ENCODE measurements around the gene UBE4B.
"Not testable (repeated sequence)": the region's sequence is repeated elsewhere in the genome, so short reads cannot be mapped to it uniquely, and the experiment has no call there.

UBE4B gene

DNA sequence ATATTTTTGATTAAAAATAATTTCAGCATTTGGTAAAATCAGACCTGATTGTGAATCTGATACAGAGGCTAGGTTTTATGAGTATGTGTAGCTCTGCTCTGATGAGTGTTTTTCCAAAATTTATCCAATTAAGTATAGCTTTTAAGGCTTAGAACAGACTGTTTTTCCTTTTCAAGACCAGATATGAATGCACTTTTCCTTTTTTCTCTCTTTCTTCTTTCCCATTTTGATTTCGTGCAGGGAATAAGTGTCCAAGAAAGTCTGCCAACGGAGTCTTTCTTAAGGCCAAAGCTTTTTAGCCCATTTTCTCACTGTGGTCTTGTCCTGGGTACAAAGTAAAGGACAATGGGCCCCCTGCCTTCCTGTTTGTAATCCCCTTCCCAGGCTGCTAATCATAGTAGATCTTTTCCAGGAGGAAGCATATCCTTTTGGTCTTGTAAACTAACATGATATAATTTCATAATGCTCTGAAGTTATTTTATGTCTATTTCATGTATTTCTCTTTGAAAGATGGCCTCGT is 180.5 kb downstream of the UBE4B start:
- no peak for DNase-seq

DNA sequence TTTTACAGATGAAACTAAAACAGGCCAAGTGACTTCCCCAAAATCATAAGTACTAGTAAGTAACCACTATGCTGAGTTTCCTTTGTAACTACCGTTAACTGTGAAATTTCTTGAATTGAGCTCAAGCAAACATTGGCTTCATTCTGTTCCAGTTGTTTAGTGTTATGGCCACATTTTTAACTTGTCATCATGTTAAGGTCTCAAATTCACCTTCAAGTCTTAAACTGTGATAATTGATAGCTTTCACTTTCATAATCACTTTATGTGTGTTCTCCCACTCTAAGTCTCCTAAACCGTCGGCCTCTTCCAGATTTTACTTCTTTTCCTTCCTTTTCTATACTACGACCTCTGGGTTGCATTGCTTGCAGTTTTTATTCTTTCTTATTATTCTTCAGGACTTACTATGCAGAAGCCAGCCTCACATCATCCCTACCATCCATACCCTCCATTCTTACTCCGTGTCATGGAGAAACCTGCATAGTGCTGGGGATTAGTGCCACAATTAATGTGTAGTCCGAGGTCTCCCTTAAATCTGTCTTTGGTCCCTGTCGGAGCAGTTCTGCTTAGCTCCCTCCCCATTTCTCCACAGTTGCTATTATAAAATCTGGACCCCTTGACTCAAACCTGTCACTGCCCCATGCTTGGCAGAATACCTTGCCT is 183.5 kb downstream of the UBE4B start:
- DNase-seq: no peak

DNA sequence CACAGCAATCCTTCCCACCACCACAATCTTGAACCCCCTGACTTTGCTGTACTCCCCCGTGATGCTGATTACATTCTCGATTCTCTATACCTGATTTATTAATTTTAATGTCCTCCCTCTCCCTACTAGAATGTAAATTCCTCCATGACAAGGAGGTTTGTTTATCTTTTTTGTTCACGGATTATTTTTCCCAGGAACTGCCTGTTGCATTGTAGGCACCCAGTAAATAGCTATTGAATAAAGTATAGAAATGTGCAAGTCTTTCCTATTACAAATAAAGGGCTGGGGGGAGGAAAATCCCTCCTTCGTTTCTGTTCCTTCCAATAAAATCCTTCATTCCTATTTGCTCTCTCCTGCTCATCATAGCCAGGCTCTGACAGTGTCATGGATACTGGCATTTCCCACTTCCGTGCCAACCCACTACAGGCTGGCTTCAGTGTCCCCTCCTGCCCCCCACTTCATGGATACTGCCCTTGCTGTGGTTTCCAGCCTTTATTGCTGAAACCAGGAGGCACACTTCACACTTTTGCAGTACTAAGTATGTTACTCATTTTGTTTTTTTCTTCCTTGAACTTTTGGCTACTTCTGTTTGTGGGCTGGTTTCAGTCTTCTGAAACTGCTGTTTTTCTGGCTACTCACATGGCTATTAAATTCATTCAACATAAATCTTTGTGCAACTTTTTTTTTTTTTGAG is 185.1 kb downstream of the UBE4B start:
- DNase-seq: no peak

DNA sequence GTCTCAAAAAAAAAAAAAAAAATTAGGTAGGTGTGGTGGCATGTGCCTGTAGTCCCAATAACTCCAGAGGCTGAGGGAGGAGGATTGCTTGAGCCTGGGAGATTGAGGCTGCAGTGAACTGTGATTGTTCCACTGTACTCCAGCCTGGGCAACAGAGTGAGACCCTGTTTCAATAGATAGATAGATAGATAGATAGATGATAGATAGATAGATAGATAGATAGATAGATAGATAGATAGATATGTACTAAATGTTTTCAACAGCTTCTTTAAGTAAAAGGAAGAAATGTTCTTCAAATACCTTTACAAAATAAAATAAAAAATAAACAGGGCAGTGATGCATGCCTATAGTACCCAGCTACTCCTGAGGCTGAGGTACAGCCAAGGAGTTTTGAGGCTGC is 187.4 kb downstream of the UBE4B start:
- DNase-seq: no peak

DNA sequence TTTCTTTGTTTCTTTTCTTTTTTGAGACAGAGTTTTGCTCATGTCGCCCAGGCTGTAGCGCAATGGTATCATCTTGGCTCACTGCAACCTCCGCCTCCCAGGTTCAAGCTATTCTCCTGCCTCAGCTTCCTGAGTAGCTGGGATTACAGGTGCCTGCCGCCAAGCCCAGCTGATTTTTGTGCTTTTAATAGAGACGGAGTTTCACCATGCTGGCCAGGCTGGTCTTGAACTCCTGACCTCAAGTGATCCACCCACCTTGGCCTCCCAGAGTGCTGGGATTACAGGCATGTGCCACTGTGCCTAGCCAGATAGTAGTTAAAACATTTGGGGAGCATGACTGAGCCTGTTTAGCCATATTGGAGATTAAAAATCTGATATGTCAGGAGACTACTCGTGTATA is 187.9 kb downstream of the UBE4B start:
- not testable (repeated sequence) for DNase-seq

DNA sequence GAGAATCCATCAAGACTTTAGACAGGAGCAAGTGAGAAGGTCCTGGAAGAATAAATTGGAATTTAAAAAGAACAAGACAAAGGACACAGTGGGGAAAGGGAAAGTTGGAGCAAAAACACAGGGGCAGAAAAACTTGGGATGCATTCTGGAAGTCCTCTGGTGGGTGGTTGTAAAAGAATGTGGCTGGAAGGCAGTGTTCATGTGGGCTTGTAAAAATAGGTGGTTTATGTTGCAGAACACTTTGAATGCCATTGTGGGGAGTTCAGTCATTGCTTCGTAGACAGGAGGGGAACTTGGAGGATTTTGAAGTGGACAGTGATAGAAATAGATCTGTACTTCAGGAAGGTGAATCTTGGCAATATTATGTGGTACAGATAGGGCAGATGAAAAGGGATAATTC is 192.8 kb downstream of the UBE4B start:
- DNase-seq: no peak

DNA sequence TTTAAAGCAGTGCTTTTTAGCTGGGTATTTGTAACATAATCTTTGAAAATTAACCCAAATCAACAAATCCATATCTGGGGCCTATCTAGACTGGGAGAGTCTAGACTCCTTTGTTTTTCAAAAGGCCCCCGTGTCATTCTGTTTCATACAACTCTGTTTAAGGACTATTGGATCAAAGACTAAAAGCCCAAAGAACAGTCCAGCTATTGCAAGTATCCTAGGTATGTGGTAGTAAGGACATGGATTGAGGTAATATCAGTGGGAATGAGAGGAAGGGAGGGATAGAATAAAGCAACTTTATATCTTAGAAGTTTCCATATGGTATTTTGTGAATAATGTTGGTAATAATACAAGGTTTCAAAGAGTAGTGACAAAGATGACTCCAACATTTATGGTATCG is 195.8 kb downstream of the UBE4B start:
- no peak for DNase-seq

DNA sequence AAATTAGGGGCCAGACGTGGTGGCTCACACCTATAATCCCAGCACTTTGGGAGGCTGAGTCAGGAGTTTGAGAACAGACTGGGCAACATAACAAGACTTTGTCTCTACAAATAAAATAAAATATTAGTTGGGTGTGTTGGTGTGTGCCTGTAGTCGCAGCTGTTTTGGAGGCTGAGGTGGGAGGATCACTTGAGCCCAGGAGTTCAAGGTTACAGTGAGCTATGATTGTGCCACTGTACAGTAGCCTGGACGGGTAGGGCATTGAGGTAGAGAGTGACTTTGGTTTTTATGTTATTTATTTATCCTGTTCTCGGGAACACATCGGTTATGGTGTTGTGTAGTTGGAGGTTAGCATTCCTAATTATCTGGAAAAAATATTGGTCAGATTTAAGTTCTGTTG is 197.1 kb downstream of the UBE4B start:
- DNase-seq: no peak

Measured in NCI-H187 treated with DMSO at 0.1 percent for 48 hours (cell line).